Measurements from ENCODE around the gene RXFP4.

- TF ChIP-seq ZNF219 (CRISPR knock-in tag; IDR thresholded peaks at IDR 0.05; ENCODE audit: borderline replicate concordance), result no peak
- TF ChIP-seq CTCF (IDR thresholded peaks at IDR 0.05), result no peak
- no peak for TF ChIP-seq ZBTB21 (CRISPR knock-in tag; IDR thresholded peaks at IDR 0.05; ENCODE audit: borderline replicate concordance)
Observed at GRCh38 chr1:155979597-155980343, 38.3 kb downstream of the RXFP4 start.

Data from WTC11 (cell line).